Stomach (tissue), 9 donors: ENCODE results near the gene GMCL2. TPM values are rescaled to one million over a fixed set of nuclear protein-coding genes. Genes with fewer than 3 reads are reported as not detected.

Experiments
- DNase-seq, 2 donors: peaks; one replicate each; pipeline versions ENCODE4 v3.0.0 to v3.0.0-alpha.2; 2013 to 2019
- H3K27ac ChIP-seq, 5 donors: fragments of 200-600 bp in 4 of 5; sonication (generic) in 4 of 5; one replicate each; pipeline ENCODE4 v1.5.1; 2013 to 2019; ENCODE audit warnings: mild to moderate bottlenecking in 1 of 5, moderate library complexity in 1 of 5
- H3K27me3 ChIP-seq, 3 donors: fragments of 200-600 bp; sonication (generic); one replicate each; pipeline ENCODE4 v1.5.1; 2017 to 2019; ENCODE audit warnings: mixed run types in 1 of 3
- H3K36me3 ChIP-seq, 4 donors: fragments of 200-600 bp; sonication (generic); 1 replicate in 3 of 4; 2 replicates in 1 of 4; pipeline ENCODE4 v1.5.1; 2016 to 2019
- H3K4me1 ChIP-seq, 4 donors: fragments of 200-600 bp; sonication (generic); one replicate each; pipeline ENCODE4 v1.5.1; 2016 to 2019
- H3K4me3 ChIP-seq, 4 donors: fragments of 200-600 bp; sonication (generic) in 3 of 4; one replicate each; pipeline ENCODE4 v1.5.1; 2016 to 2019; ENCODE audit warnings: mild to moderate bottlenecking in 1 of 4
- H3K9me3 ChIP-seq, 4 donors: fragments of 200-600 bp; sonication (generic); one replicate each; pipeline ENCODE4 v1.5.1; 2016 to 2019
- CTCF ChIP-seq, 7 experiments: fragments of 450-650 bp in 4 of 7; fragments of 200-600 bp in 3 of 7; sonication (generic) in 3 of 7; IDR thresholded peaks; one replicate each; pipeline ENCODE4 v1.5.1; 2016 to 2019; ENCODE audit warnings: antibody characterized with exemption in 7 of 7, control low read depth in 2 of 7, mild to moderate bottlenecking in 1 of 7
- EP300 ChIP-seq: sonication (generic); formaldehyde crosslinking; IDR thresholded peaks from one replicate; pipeline ENCODE4 v1.6.1; 2017; ENCODE audit warnings: antibody characterized with exemption
- POLR2A ChIP-seq, 4 donors: fragments of 450-650 bp; IDR thresholded peaks; one replicate each; pipeline ENCODE4 v1.6.1; 2016; ENCODE audit warnings: antibody characterized with exemption in 4 of 4, control low read depth in 2 of 4, mild to moderate bottlenecking in 1 of 4, moderate library complexity in 1 of 4
- POLR2AphosphoS5 ChIP-seq, 3 donors: sonication (generic); formaldehyde crosslinking; IDR thresholded peaks; one replicate each; pipeline ENCODE4 v1.6.1; 2016; ENCODE audit warnings: antibody characterized with exemption in 3 of 3
- WGBS, 5 donors: extraction: QIAGEN DNeasy Blood & Tissue Kit in 3 of 5; methylation state at CpG; one replicate each; pipeline versions ENCODE4 v1.1.5 to v1.1.7; 2013 to 2018; 5-methylcytosine and 5-hydroxymethylcytosine counted together
- intact Hi-C: fragments of 100-400 bp; cut with DNase I; formaldehyde crosslinking; loops from one replicate; pipeline ENCODE4 v1.15.1; 2023; ENCODE audit warnings: low total_unique reads
- polyA plus RNA-seq, 3 donors: library from polyadenylated mRNA; stranded (reverse); fragments of 200-250 nt; gene quantifications; one replicate each; pipeline ENCODE4 v1.2.3, GENCODE V29; 2013
- total RNA-seq, 5 donors: library from RNA; depleted of rRNA; stranded (reverse); fragments of >200 nt; gene quantifications; one replicate each; pipeline versions ENCODE4 v1.1.0 to v1.2.3, GENCODE V29; 2014 to 2016
- donor health status: healthy with polysubstance abuse.
- donor health status: Bipolar disorder and iron deficiency.
- donor health status: healthy.

Gene GMCL2
- total and polyA plus RNA-seq, 8 donors = not detected

- WGBS, 5 donors = 39 to 45% (median 43%) methylated on average over 31 of the region's 31 CpGs
- Histone ChIP-seq H3K36me3 (peaks cover 32 to 38% (median 37%) of the 10 kb centered on the region in 4 donors), H3K9me3 (no peaks in the 10 kb centered on the region), H3K27me3 (no peaks in the 10 kb centered on the region), H3K4me1 (peaks cover 10 to 32% (median 31%) of the 10 kb centered on the region in 4 donors), H3K4me3 (peak overlapping the region; percentile 74 to 96 (median 85)), H3K27ac (peak overlapping the region in 4 of 5 donors; percentile 79 to 88 (median 84))
- DNase-seq = no peak
- intact Hi-C loops = no loop called here
- TF ChIP-seq POLR2A (IDR thresholded peaks at IDR 0.05) = no peak
- TF ChIP-seq EP300 = no peak
- TF ChIP-seq CTCF (IDR thresholded peaks at IDR 0.05) = no peak
- no peak for TF ChIP-seq POLR2AphosphoS5 (IDR thresholded peaks at IDR 0.05)
These were observed 34.4 kb downstream of the GMCL2 start for GRCh38 chr5:178152491-178153444.

- TF ChIP-seq POLR2AphosphoS5 (IDR thresholded peaks at IDR 0.05) (no peak), CTCF (IDR thresholded peaks at IDR 0.05) (no peak), EP300 (no peak), POLR2A (IDR thresholded peaks at IDR 0.05) (no peak)
- H3K36me3 ChIP-seq = peaks cover 47 to 54% (median 53%) of the 10 kb centered on the region in 4 donors
These were observed 36.0 kb downstream of the GMCL2 start for GRCh38 chr5:178150977-178151734.

GRCh38 chr5:178149199-178149932 lies 37.8 kb downstream of the GMCL2 start:
- Histone ChIP-seq H3K4me3 (no peak overlapping the region), H3K9me3 (no peaks in the 10 kb centered on the region), H3K27ac (no peak overlapping the region), H3K36me3 (peaks cover 60 to 72% (median 71%) of the 10 kb centered on the region in 4 donors), H3K27me3 (no peaks in the 10 kb centered on the region), H3K4me1 (peaks cover 10 to 28% (median 28%) of the 10 kb centered on the region in 4 donors)
- DNase-seq = no peak
- WGBS, 5 donors = 63 to 79% (median 76%) methylated on average over 9 to 11 of the region's 11 CpGs
- TF ChIP-seq POLR2AphosphoS5 (IDR thresholded peaks at IDR 0.05) (no peak), EP300 (no peak), CTCF (IDR thresholded peaks at IDR 0.05) (no peak), POLR2A (IDR thresholded peaks at IDR 0.05) (no peak)
- intact Hi-C loops = no loop called here

More at GRCh38 chr5:178150977-178151734, 36.0 kb downstream of the GMCL2 start:
- Histone ChIP-seq H3K4me1 (peaks cover 10 to 32% (median 31%) of the 10 kb centered on the region in 4 donors), H3K9me3 (no peaks in the 10 kb centered on the region), H3K4me3 (no peak overlapping the region), H3K27me3 (no peaks in the 10 kb centered on the region), H3K27ac (peak overlapping the region in 2 of 5 donors; percentile 32 to 53)
- WGBS, 5 donors = 61 to 73% (median 67%) methylated on average over 11 of the region's 11 CpGs
- no peak for DNase-seq
- intact Hi-C loops = no loop called here

GRCh38 chr5:178147406-178147805 lies 39.8 kb downstream of the GMCL2 start:
- peaks cover 78 to 91% (median 90%) of the 10 kb centered on the region in 4 donors for H3K36me3 ChIP-seq
- intact Hi-C loops = no loop called here
- TF ChIP-seq CTCF (IDR thresholded peaks at IDR 0.05) (no peak), POLR2AphosphoS5 (IDR thresholded peaks at IDR 0.05) (no peak), POLR2A (IDR thresholded peaks at IDR 0.05) (no peak), EP300 (no peak)
- H3K9me3 ChIP-seq = no peaks in the 10 kb centered on the region
- H3K4me1 ChIP-seq = peaks cover under 1 to 24% (median 17%) of the 10 kb centered on the region in 4 donors
- H3K27me3 ChIP-seq = no peaks in the 10 kb centered on the region
- WGBS, 5 donors = 83 to 94% (median 87%) methylated on average over 14 to 15 of the region's 15 CpGs
- H3K27ac ChIP-seq = no peak overlapping the region
- no peak overlapping the region for H3K4me3 ChIP-seq
- no peak for DNase-seq
